HG03039 (cell line): ENCODE results near the gene PUS10.
A peak's percentile ranks its signal among the peaks of the same experiment; 100 is the strongest.
"Not testable (repeated sequence)": the region's sequence is repeated elsewhere in the genome, so short reads cannot be mapped to it uniquely, and the experiment has no call there.

Source experiments
- ATAC-seq: cut with Tn5 transposase; IDR thresholded peaks from one replicate; pipeline ENCODE4 v1.9.1; 2021; ENCODE audit warnings: mild to moderate bottlenecking, moderate library complexity; ENCODE audit not compliant: unreplicated experiment

Gene PUS10

DNA sequence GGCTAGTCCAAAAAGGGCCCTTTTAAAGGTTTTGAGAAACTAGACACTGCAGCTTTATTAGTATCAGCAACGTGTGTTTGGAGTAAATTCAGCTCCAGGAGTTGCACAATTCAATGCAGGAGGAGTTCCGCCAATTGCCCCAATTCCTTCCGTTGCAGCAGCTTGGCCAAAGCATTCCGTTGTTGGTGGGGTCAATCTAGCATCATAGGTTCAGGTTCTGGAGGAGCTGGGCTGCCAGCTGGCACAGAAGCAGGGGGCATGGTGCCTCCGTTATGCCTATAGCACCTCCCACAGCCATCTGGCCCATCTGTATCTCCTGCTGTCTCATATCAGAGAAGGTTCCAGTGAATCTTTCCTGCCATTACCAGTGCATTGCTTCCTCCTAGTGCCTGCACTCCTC is 81.3 kb downstream of the PUS10 start:
- no peak for ATAC-seq

DNA sequence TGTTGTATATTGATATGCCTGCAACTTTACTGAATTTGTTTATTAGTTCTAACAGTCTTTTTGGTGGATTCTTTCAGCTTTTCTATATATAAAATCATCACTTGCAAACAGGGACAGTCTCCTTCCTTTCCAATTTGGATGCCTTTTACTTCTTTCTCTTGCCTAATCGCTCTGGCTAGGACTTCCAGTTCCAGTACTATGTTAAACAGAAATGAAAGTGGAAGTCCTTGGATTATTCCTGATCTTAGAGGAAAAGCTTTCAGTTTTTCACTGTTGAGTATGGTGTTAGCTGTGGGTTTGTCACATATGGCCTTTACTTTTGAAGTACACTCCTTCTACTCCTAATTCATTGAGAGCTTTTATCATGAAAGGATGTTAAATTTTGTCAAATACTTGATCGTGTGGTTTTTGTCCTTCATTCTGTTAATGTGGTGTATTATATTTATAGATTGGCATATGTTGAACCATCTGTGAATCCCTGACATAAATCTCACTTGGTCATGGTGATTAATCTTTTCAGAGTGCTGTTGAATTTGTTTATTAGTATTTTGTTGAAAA is 83.8 kb downstream of the PUS10 start:
- no peak for ATAC-seq

DNA sequence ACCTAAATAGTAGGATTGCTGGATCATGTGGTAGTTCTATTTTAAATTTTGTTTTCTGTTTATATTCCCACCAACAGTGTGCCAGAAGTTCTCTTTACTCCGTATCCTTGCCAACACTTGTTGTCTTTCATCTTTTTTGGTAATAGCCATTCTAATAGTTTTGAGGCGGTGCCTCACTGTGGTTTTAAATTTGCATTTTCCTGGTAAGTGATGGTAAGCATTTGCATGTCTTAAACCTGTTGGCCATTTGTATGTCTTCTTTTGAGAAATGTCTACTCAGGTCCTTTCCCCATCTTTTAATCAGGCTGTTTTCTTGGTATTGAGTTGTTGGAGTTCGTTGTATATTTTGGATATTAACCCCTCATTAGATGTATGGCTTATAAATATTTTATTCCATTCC is 85.1 kb downstream of the PUS10 start:
- no peak for ATAC-seq

DNA sequence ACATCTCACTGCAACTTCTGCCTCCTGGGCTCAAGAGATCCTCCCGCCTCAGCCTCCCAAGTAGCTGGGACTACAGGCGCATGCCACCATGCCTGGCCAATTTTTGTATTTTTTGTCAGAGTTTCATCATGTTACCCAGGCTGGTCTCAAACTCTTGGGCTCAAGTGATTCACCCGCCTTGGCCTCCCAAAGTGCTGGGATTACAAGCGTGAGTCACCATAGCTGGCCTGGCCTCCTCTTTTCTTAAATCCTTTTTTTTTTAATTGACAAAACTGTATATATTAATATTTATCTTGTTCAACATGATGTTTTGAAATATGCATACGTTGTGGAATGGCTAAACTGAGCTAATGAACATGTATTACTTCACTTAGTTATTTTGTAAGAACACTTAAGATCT is 86.0 kb downstream of the PUS10 start:
- ATAC-seq, result not testable (repeated sequence)

DNA sequence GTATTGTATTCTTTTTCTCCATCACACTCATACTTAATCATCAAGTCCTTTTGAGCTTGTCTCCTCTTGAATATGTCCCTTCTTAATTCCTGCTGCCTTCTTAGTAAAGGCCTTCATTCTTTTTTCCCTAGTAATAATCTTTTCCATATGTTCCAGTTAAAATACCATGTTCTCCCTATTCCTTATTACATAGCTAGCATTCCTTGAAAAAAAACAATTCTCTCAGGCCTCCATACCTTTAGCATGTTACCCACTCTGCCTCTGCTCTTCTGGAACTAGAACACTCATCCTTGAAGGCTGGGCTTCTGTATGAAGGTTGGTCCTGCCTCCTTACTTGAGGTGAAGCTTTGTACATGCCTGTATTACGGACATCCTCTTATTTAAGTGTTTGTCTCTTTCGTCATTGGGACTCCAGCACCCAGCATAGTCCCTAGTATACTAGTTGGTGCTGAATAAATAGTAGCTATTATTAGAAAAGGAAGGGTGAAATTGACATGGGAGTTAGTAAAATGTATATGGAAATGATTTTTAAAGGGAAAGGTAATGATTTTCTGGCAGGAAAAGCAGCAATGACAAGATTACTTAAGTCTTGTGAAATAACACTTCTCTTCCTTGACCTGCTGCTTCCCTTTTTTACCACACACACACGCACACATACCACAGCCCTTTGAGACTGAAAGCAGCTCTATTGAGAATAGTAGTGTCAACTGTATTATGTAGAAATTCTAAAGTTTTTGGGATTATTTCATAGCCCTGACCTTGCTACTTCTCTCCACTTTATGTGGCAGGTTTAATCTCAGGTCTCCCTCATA is 91.1 kb downstream of the PUS10 start:
- ATAC-seq, result no peak

DNA sequence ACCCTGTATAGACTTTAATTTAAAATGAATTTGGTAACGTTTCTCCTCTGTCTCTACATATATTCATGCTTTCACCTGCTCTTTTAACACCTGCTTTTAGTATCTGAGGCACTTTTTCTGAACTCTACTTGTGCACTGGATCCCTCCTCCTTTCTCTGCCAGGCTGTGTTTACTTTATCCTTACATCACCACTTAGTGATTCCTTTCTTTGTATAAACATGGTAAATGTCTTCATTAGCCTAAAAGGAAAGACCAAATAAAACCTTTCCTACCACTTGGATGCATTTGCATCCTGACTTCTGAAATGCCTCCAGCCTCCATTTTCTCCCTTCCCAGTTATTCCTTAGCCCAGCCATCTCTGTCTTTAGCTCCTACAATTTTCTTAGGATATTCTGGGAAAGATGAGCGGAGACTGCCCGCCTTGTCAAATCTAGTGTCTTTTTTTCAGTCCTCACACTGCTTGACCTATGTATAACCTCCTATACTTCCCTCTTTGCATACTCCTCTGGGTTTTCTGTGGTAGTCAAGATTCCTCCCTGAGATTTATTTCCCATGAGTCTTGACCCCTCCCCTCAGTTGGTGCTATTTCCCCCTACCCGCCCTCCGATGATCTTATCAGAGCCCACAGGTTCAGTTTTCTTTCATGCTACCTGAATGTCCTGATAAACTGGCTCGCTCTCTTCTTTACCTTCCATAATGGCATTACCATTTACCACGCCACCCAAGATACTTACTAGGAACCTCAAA is 91.9 kb downstream of the PUS10 start:
- no peak for ATAC-seq

DNA sequence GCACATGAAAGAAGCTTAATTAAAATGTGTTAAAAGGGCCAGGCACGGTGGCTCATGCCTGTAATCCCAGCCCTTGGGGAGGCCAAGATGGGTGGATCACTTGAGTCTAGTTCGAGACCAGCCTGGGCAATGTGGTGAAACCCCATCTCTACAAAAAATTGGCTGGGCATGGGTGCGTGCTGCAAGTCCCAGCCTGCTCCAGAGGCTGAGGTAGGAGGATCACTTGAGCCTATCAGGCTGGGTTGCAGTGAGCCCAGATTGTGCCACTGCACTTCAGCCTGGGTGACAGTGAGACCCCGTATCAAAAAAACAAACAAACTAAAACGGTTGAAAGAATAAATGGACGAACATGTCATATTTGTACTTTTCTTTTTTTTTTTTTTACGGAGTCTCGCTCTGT is 110.7 kb downstream of the PUS10 start:
- ATAC-seq, result no peak

DNA sequence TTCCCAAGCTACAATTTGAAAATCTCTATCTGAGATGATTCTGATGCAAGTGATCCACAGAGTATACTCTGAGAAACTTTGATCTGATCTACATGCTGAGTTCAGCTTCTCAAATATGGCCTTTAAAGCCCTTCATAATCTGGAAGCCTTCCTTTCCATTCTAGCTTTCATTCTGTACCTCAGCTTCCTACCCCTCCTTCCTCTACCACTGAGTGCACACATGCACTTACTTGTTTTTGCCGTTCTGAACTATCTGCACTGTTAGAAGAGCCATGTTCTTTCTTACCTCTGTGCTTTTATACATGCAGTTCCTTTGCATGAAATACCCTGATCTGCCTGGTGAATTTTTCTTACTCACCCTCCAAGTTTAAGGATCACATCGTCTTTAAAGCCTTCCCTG is 111.7 kb downstream of the PUS10 start:
- no peak for ATAC-seq

DNA sequence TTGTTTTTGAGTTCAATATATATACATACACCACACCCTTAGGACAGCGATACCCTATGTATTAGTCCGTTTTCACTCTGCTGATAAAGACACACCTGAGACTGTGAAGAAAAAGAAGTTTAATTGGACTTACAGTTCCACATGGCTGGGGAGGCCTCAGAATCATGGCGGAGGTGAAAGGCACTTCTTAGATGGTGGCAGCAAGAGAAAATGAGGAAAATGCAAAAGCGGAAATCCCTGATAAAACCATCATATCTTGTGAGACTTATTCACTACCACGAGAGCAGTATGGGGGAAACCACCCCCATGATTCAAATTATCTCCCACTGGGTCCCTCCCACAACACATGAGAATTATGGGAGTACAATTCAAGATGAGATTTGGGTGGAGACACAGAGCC is 112.2 kb downstream of the PUS10 start:
- ATAC-seq, result not testable (repeated sequence)

DNA sequence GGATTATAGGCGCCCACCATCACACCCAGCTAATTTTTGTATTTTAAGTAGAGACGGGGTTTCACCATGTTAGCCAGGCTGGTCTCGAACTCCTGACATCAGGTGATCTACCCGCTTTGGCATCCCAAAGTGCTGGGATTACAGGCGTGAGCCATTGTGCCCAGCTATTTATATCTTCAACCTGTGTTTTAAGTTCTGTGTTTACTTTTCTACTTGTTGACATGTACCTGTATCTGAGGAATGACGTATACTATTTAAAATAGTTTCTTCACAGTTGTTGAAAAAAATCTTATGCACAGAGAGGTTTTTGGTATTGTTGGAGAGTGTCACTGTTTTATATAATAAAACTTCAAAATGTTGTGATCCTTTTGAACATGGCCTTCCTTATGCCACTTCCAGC is 116.8 kb downstream of the PUS10 start:
- ATAC-seq, result not testable (repeated sequence)

DNA sequence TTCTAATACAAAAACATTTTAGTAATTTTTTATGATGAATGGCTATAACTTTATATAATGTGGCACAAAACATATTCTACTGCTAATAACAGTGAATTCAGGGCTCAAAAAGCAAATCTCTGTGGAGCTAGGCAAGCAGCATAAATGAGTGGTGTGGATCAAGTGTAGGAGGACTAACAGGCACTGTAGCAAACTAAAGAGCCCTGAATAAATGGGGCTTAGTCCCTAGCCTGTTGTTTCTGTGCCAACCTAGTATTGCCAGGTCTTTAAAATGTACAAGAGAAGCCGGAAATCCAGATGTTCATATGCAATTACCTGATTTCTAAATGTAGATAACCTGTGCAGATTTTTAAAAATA is 118.2 kb downstream of the PUS10 start:
- ATAC-seq, result no peak

DNA sequence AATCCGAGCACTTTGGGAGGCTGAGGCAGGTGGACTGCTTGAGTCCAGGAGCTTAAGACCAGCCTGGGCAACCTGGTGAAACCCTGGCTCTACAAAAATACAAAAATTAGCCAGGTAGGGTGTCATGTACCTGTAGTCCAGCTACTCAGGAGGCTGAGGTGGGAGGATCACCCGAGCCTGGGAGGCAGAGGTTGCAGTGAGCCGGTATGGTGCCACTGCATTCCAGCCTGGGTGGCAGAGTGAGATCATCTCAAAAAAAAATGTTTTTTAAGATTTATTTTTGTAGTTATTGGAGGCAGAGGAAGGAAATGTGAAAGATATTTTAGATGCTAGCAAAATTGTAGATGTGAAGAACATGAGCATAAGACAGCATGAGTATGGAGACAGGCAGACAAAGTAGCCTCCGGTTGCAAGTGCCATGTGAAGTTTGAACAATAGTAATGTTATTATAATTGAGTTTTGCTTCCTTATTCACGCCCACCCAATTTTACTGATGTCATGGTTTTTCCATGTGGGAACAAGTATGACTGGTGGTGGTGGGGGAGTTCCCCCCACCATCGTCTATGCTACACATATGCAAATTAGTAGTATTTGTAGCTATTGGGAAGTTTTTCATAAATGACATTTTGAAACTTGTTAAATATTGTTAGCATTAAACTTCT is 118.7 kb downstream of the PUS10 start:
- peak; percentile 70 for ATAC-seq

DNA sequence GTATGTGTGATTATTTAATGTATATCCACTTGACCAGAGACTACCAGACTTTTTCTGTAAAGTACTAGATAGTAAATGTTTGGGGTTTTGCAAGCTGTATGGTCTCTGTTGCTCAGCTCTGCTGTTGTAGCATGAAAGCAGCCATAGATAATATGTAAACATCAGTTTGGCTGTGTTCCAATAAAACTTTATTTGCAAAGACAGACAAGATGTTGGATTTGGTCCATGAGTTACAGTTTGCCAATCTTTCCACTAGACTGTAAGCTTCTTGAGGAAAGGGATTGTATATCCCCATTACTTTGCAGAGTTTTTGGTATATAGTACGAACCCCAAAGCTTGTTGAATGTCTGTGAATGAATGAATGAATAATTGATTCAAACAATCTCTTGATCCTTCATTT is 119.5 kb downstream of the PUS10 start:
- no peak for ATAC-seq
